GM12891 (cell line): ENCODE data around the gene COA1.
A peak's percentile ranks its signal among the peaks of the same experiment; 100 is the strongest.

Experiments
- POLR2A ChIP-seq: IDR thresholded peaks from 2 replicates; pipeline ENCODE4 v1.6.1; 2011; ENCODE audit warnings: low read depth, low read length, control low read depth
- POLR2AphosphoS5 ChIP-seq: IDR thresholded peaks from 2 replicates; pipeline ENCODE4 v1.6.1; 2011; ENCODE audit warnings: low read depth, low read length, control low read depth

- TF ChIP-seq POLR2A (no peak), POLR2AphosphoS5 (peak; percentile 15; the same call in 1 of the 2 replicates)
Measured at GRCh38 chr7:43650457-43651052, 78.8 kb downstream of the COA1 start.
